Thyroid gland (tissue), 4 donors: Measurements from ENCODE around the gene CPPED1. TPM values are rescaled to one million over a fixed set of nuclear protein-coding genes. Genes with fewer than 3 reads are reported as not detected.

ENCODE experiments used
- DNase-seq, 2 donors: peaks; one replicate each; pipeline ENCODE4 v3.0.0-alpha.2; 2019
- H3K27ac ChIP-seq, 3 donors: fragments of 200-600 bp; sonication (generic); 1 replicate in 2 of 3; 2 replicates in 1 of 3; pipeline ENCODE4 v1.5.1; 2016 to 2019; ENCODE audit warnings: mild to moderate bottlenecking in 1 of 3, moderate library complexity in 1 of 3
- H3K27me3 ChIP-seq: fragments of 200-600 bp; sonication (generic); one replicate; pipeline ENCODE4 v1.5.1; 2019
- H3K36me3 ChIP-seq, 2 donors: fragments of 200-600 bp; sonication (generic); one replicate each; pipeline ENCODE4 v1.5.1; 2016 to 2019
- H3K4me1 ChIP-seq, 2 donors: fragments of 200-600 bp; sonication (generic); one replicate each; pipeline ENCODE4 v1.5.1; 2017 to 2019
- H3K4me3 ChIP-seq, 3 donors: fragments of 200-600 bp; sonication (generic); replicated peaks in 1 of 3; 1 replicate in 2 of 3; 2 replicates in 1 of 3; pipeline ENCODE4 v1.5.1; 2016; ENCODE audit warnings: mild to moderate bottlenecking in 1 of 3
- H3K9me3 ChIP-seq: fragments of 200-600 bp; sonication (generic); one replicate; pipeline ENCODE4 v1.5.1; 2017
- POLR2A ChIP-seq, 2 donors: fragments of 450-650 bp; IDR thresholded peaks; one replicate each; pipeline ENCODE4 v1.6.1; 2017; ENCODE audit warnings: antibody characterized with exemption in 2 of 2, mild to moderate bottlenecking in 2 of 2, moderate library complexity in 1 of 2
- WGBS, 2 donors: methylation state at CpG; one replicate each; pipeline ENCODE4 v1.1.5; 2017; 5-methylcytosine and 5-hydroxymethylcytosine counted together
- intact Hi-C: fragments of 100-400 bp; cut with DNase I; formaldehyde crosslinking; loops from one replicate; pipeline ENCODE4 v1.15.1; 2023
- microRNA-seq: library from miRNA; unstranded; fragments of <30 nt; microRNA quantifications from one replicate; pipeline ENCODE4, GENCODE V29; 2016
- small RNA-seq: library from RNA; depleted of rRNA; stranded (forward); fragments of <200 nt; gene quantifications from one replicate; pipeline ENCODE3, GENCODE V24; 2016
- total RNA-seq, 4 donors: library from RNA; depleted of rRNA; stranded (reverse); fragments of >200 nt; gene quantifications; one replicate each; pipeline ENCODE4 v1.2.3, GENCODE V29; 2016
- TF ChIP-seq, protein P1 (sequence below), 6 experiments: fragments of 200-600 bp in 3 of 6; fragments of 450-650 bp in 3 of 6; sonication (generic) in 3 of 6; IDR thresholded peaks; one replicate each; pipeline ENCODE4 v1.5.1; 2016 to 2019; ENCODE audit warnings: antibody characterized with exemption in 6 of 6, mild to moderate bottlenecking in 2 of 6, inconsistent platforms in 1 of 6, moderate library complexity in 1 of 6

Gene CPPED1
- total RNA-seq, 4 donors from 2014 or later: 8.5 to 17.8 (median 16.8) TPM

DNA sequence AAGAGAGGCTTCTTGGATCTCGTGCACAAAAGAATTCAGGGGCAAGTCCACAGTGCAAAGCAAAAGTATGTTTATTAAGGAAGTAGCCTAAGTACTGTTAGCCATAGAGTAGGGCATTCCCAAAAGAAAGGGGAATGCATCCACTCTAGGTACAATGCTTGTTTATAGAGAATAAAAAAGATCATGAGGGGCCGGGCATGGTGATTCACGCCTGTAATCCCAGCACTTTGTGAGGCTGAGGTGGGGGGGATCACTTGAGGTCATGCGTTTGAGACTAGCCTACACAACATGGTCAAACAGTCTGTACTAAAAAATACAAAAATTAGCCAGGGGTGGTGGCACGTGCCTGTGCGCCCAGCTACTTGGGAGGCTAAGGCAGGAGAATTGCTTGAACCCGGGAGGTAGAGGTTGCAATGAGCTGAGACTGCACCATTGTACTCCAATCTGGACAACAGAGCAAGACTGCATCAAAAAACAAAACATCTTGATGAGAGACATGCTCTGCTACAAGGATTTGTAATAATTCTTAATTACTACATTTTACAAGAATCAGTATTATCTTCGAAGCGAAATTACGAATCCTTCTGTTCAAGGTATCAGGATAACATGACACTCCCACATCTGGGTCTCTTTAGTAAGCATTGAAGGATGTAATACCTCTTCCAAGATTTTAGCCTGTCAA is 191.6 kb downstream of the CPPED1 start:
- WGBS, 2 donors: 92% methylated on average over 10 of the region's 10 CpGs
- intact Hi-C loops: no loop called here
- Histone ChIP-seq H3K27me3 (no peaks in the 10 kb centered on the region), H3K9me3 (no peaks in the 10 kb centered on the region), H3K4me3 (no peak overlapping the region), H3K4me1 (peaks cover 0 to 3% of the 10 kb centered on the region in 2 donors), H3K36me3 (no peaks in the 10 kb centered on the region), H3K27ac (no peak overlapping the region)
- TF ChIP-seq, protein P1, sequence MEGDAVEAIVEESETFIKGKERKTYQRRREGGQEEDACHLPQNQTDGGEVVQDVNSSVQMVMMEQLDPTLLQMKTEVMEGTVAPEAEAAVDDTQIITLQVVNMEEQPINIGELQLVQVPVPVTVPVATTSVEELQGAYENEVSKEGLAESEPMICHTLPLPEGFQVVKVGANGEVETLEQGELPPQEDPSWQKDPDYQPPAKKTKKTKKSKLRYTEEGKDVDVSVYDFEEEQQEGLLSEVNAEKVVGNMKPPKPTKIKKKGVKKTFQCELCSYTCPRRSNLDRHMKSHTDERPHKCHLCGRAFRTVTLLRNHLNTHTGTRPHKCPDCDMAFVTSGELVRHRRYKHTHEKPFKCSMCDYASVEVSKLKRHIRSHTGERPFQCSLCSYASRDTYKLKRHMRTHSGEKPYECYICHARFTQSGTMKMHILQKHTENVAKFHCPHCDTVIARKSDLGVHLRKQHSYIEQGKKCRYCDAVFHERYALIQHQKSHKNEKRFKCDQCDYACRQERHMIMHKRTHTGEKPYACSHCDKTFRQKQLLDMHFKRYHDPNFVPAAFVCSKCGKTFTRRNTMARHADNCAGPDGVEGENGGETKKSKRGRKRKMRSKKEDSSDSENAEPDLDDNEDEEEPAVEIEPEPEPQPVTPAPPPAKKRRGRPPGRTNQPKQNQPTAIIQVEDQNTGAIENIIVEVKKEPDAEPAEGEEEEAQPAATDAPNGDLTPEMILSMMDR (IDR thresholded peaks at IDR 0.05): no peak
- TF ChIP-seq POLR2A (IDR thresholded peaks at IDR 0.05): no peak
- no peak for DNase-seq

DNA sequence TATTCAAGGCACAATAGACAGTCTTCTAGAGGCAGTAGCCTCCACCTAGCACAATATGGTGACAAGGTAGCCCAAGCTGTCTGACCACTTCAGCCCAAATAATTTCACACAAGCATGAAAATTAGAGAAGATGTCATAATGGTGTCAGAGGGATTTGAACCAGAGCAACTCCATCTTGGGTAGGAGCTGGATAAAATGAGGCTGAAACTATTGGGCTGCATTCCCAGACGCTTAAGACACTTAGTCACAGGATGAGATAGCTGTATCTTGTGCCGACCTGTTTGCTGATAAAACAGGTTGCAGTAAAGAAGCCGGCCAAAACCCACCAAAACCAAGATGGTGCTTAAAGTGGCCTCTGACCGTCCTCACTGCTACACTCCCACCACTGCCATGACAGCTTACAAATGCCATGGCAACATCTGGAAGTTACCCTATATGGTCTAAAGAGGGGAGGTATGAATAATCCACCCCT is 192.6 kb downstream of the CPPED1 start:
- Histone ChIP-seq H3K27me3 (no peaks in the 10 kb centered on the region), H3K27ac (no peak overlapping the region), H3K4me3 (no peak overlapping the region), H3K36me3 (no peaks in the 10 kb centered on the region), H3K4me1 (peaks cover 0 to 3% of the 10 kb centered on the region in 2 donors), H3K9me3 (no peaks in the 10 kb centered on the region)
- TF ChIP-seq POLR2A (IDR thresholded peaks at IDR 0.05): no peak
- TF ChIP-seq, protein P1 (IDR thresholded peaks at IDR 0.05): no peak
- intact Hi-C loops: no loop called here
- no peak for DNase-seq
- WGBS, 2 donors: 73 to 89% methylated on average over 4 of the region's 4 CpGs

DNA sequence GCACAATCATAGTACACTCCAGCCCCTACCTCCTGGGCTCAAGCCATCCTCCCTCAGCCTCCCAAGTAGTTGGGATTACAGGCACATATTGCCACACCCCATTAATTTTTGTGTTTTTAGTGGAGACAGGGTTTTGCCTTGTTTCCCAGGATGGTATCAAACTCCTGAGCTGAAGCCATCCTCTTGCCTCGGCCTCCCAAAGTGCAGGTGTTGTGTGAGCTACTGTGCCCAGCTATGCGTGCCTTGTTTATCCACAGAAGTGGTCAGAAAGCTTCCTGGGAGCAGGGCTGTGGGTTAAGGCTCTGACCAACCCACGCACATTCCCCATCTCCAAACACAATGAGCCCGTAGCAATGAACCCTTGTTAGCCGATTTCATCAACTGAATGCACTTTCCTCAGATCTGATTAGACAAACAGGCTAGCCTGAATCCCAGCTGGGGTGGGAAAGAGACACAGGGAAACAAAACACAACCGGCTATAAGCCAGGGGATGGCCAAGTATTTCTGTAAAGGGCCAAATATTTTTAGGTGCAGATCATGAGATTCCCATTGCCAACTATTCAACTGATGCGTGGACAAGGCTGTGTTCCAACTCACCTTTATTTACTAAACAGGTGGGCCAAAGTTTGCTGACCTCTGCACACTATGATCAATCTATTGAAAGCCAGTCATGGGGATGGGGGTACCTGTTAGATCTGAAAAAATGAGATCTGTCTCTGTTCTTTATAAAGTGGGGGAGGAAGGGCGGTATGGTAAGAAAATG is 193.6 kb downstream of the CPPED1 start:
- no peaks in the 10 kb centered on the region for H3K27me3 ChIP-seq
- no peaks in the 10 kb centered on the region for H3K36me3 ChIP-seq
- peak; percentile 20 to 81 for DNase-seq
- peak overlapping the region in 1 of 3 donors; percentile 30 for H3K27ac ChIP-seq
- no peak overlapping the region for H3K4me3 ChIP-seq
- no peaks in the 10 kb centered on the region for H3K9me3 ChIP-seq
- no peak for TF ChIP-seq POLR2A (IDR thresholded peaks at IDR 0.05)
- TF ChIP-seq, protein P1 (IDR thresholded peaks at IDR 0.05): no peak
- intact Hi-C loops: no loop called here
- H3K4me1 ChIP-seq: peaks cover 0 to 3% of the 10 kb centered on the region in 2 donors
- WGBS, 2 donors: 39 to 51% methylated on average over 8 of the region's 8 CpGs

Small RNA genes lying within 50 kb of the gene (microRNA-seq; reads per million reads assigned to microRNA genes)
- not detected for gene MIR4718

Small RNA genes lying within 50 kb of the gene (small RNA-seq; reads per million reads assigned to genes)
- gene MIR4718 (not detected), gene RF00443 (not detected)

Other genes starting within 250 kb of the CPPED1 start
- under 1 TPM; 0.11 to 0.34 (median 0.28) TPM for gene SHISA9, start 97.7 kb upstream of the CPPED1 start, total RNA-seq